GM23338 (cell line): ENCODE measurements around the gene PEX11A. TPM values are rescaled to one million over a fixed set of nuclear protein-coding genes. Genes with fewer than 3 reads are reported as not detected.

Source experiments
- ATAC-seq: fragments of 200-7000 bp; cut with Tn5 transposase; 3 replicates; pipeline ENCODE4 v1.9.1; 2020
- DNase-seq: peaks from one replicate; pipeline ENCODE4 v3.0.0-alpha.2; 2015; ENCODE audit warnings: low spot score
- H2AFZ ChIP-seq: fragments of 200-600 bp; sonication (generic); 2 replicates; pipeline ENCODE4 v1.8.0; 2016; ENCODE audit warnings: antibody characterized with exemption, mild to moderate bottlenecking, moderate library complexity
- H3F3A ChIP-seq: fragments of 200-600 bp; sonication (generic); replicated peaks from 2 replicates; pipeline ENCODE4 v1.8.0; 2017; ENCODE audit warnings: antibody characterized with exemption, mixed run types, low read depth
- H3K27ac ChIP-seq: fragments of 200-600 bp; sonication (generic); 2 replicates; pipeline ENCODE4 v1.6.1; 2016; ENCODE audit warnings: low read depth
- H3K27me3 ChIP-seq: fragments of 200-600 bp; sonication (generic); 2 replicates; pipeline ENCODE4 v1.8.0; 2016; ENCODE audit warnings: mild to moderate bottlenecking, mixed run types, moderate library complexity; ENCODE audit not compliant: insufficient read depth
- H3K36me3 ChIP-seq: fragments of 200-600 bp; sonication (generic); 2 replicates; pipeline ENCODE4 v1.8.0; 2016; ENCODE audit warnings: mild to moderate bottlenecking; ENCODE audit not compliant: insufficient read depth
- H3K4me1 ChIP-seq: fragments of 200-600 bp; sonication (generic); 2 replicates; pipeline ENCODE4 v1.8.0; 2016; ENCODE audit warnings: mild to moderate bottlenecking, moderate library complexity; ENCODE audit not compliant: insufficient read depth
- H3K4me2 ChIP-seq: fragments of 200-600 bp; sonication (generic); 2 replicates; pipeline ENCODE4 v1.7.1; 2017; ENCODE audit warnings: mixed run types
- H3K4me3 ChIP-seq: fragments of 200-600 bp; sonication (generic); 2 replicates; pipeline ENCODE4 v1.6.1; 2016; ENCODE audit warnings: mixed run types
- H3K79me2 ChIP-seq: fragments of 200-600 bp; sonication (generic); replicated peaks from 2 replicates; pipeline ENCODE4 v1.8.0; 2017; ENCODE audit warnings: mild to moderate bottlenecking; ENCODE audit not compliant: insufficient read depth
- H3K9me2 ChIP-seq: fragments of 200-600 bp; sonication (generic); 2 replicates; pipeline ENCODE4 v1.8.0; 2017; ENCODE audit not compliant: insufficient read depth
- H4K20me1 ChIP-seq: fragments of 200-600 bp; sonication (generic); replicated peaks from 2 replicates; pipeline ENCODE4 v1.8.0; 2017; ENCODE audit warnings: mild to moderate bottlenecking; ENCODE audit not compliant: insufficient read depth
- H3K27ac Mint-ChIP-seq: 2 replicates; pipeline ENCODE4 v1.8.0; 2020; ENCODE audit warnings: inconsistent platforms, mild to moderate bottlenecking, moderate library complexity, mixed read lengths
- H3K27me3 Mint-ChIP-seq: 3 replicates; pipeline ENCODE4 v1.8.0; 2022; ENCODE audit warnings: low read depth, mild to moderate bottlenecking, moderate library complexity, mixed read lengths, inconsistent platforms; ENCODE audit not compliant: insufficient read depth, poor library complexity
- H3K36me3 Mint-ChIP-seq: 3 replicates; pipeline ENCODE4 v1.8.0; 2021; ENCODE audit warnings: low read depth, mild to moderate bottlenecking, inconsistent platforms, moderate library complexity, mixed read lengths
- H3K4me1 Mint-ChIP-seq: 3 replicates; pipeline ENCODE4 v1.8.0; 2020; ENCODE audit warnings: mild to moderate bottlenecking, inconsistent platforms, mixed read lengths
- H3K4me3 Mint-ChIP-seq: 3 replicates; pipeline ENCODE4 v1.8.0; 2021; ENCODE audit warnings: moderate library complexity, mild to moderate bottlenecking, inconsistent platforms, mixed read lengths
- H3K9me3 Mint-ChIP-seq: 3 replicates; pipeline ENCODE4 v1.8.0; 2020; ENCODE audit warnings: moderate library complexity, mild to moderate bottlenecking, inconsistent platforms, mixed read lengths
- CREB1 ChIP-seq: fragments of 250-450 bp; sonication (Bioruptor Pico); IDR thresholded peaks from 2 replicates; pipeline ENCODE4 v1.5.0; 2020; ENCODE audit warnings: low read depth, mild to moderate bottlenecking, moderate library complexity
- EZH2 ChIP-seq: fragments of 200-600 bp; sonication (generic); IDR thresholded peaks from one replicate; pipeline ENCODE4 v1.8.0; 2017; ENCODE audit warnings: antibody characterized with exemption, mild to moderate bottlenecking, low read depth; ENCODE audit not compliant: unreplicated experiment
- EZH2phosphoT487 ChIP-seq: fragments of 200-600 bp; sonication (generic); IDR thresholded peaks from one replicate; pipeline ENCODE4 v1.8.1; 2018; ENCODE audit warnings: antibody characterized with exemption; ENCODE audit not compliant: unreplicated experiment
- JUNB ChIP-seq: IDR thresholded peaks from one replicate; pipeline ENCODE4 v1.6.1; 2016; ENCODE audit warnings: antibody characterized with exemption; ENCODE audit not compliant: unreplicated experiment
- NANOG ChIP-seq: IDR thresholded peaks from 2 replicates; pipeline ENCODE4 v1.6.1; 2016; ENCODE audit warnings: antibody characterized with exemption, borderline replicate concordance
- POLR2AphosphoS5 ChIP-seq: IDR thresholded peaks from 2 replicates; pipeline ENCODE4 v1.6.1; 2016; ENCODE audit warnings: antibody characterized with exemption, low read depth
- STAT1 ChIP-seq: IDR thresholded peaks from one replicate; pipeline ENCODE4 v1.6.1; 2016; ENCODE audit warnings: antibody characterized with exemption; ENCODE audit not compliant: unreplicated experiment
- ZNF114 ChIP-seq: fragments of 250-450 bp; sonication (Bioruptor Pico); IDR thresholded peaks from 2 replicates; pipeline ENCODE4 v1.5.0; 2020; ENCODE audit warnings: mild to moderate bottlenecking, moderate library complexity
- ZNF331 ChIP-seq: fragments of 250-450 bp; sonication (Bioruptor Pico); IDR thresholded peaks from 2 replicates; pipeline ENCODE4 v1.5.0; 2020; ENCODE audit warnings: low read depth, mild to moderate bottlenecking, moderate library complexity
- polyA plus RNA-seq: library from polyadenylated mRNA; unstranded; fragments of >200 nt; fragmentation: Nextera tagmentation; extraction: Ambion mirVana; gene quantifications from 2 replicates; pipeline ENCODE4 v1.2.1, GENCODE V29; 2016
- total RNA-seq: library from RNA; depleted of rRNA; stranded (reverse); fragments of >200 nt; shearing (Covaris generic); gene quantifications from 2 replicates; pipeline ENCODE4 v1.2.3, GENCODE V29; 2014
- TF ChIP-seq, protein P1 (sequence below): IDR thresholded peaks from one replicate; pipeline ENCODE4 v1.6.1; 2018; ENCODE audit warnings: antibody characterized with exemption; ENCODE audit not compliant: unreplicated experiment
- TF ChIP-seq, protein P2 (sequence below): fragments of 250-450 bp; sonication (Bioruptor Pico); IDR thresholded peaks from 2 replicates; pipeline ENCODE4 v1.5.0; 2020; ENCODE audit warnings: mild to moderate bottlenecking, moderate library complexity
- TF ChIP-seq, protein P3 (sequence below), 2 experiments: fragments of 200-600 bp in 1 of 2; sonication (generic) in 1 of 2; conservative IDR thresholded peaks; 2 replicates each; pipeline versions ENCODE4 v1.5.1 to v1.6.1; 2016 to 2017; ENCODE audit warnings: antibody characterized with exemption in 2 of 2, low read depth in 2 of 2, mild to moderate bottlenecking in 2 of 2, moderate library complexity in 1 of 2
- TF ChIP-seq, protein P4 (sequence below): IDR thresholded peaks from 2 replicates; pipeline ENCODE4 v1.6.1; 2016; ENCODE audit warnings: antibody characterized with exemption

Gene PEX11A
- total and polyA plus RNA-seq, 2 experiments from 2014 or later: 2.1 to 4.8 TPM

DNA sequence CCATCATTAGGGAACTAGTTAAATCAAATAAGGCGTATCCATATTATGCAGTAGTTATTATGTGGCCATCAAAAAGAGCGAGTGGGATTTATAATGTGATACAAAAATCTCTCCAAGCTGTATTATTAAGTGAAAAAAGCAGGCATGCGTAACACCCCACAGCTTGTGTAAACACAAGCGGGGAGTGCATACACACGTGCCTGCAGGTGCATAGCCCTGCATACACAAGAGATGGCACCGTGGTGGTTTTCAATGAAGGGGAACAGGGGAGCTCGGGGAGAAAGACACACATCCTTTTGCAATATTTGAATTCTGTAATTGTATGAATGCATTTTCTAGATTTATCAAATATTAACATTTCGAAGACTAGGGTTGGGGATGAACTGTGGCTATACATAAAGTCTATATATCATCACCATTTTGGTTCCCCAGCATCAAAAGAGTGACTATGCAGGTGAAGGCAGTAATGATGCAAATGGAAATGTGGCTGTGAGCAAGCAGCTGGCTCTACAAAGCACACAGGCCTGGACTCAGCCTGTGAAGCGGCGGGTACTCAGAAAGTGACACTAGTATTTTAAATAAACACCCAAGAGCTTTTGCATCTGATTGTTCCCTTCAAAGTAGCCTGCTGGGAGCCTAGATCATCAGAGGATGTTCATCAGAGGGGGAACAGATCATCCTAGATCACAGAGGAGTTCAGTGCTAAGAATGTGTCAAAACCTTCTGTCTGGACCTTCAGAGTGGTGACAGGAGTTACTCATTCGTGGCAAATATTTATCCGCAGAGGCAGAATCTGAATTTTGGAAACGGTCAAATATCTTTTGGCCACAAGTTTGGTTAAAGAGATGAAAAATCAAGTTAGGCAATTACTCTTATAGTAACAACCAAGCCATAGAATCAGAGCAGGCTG lies 25.9 kb downstream of the PEX11A start:
- no peaks in the 10 kb centered on the region for H4K20me1 ChIP-seq
- peak overlapping the region; percentile 67 for H3K4me3 Mint-ChIP-seq
- TF ChIP-seq, protein P1, sequence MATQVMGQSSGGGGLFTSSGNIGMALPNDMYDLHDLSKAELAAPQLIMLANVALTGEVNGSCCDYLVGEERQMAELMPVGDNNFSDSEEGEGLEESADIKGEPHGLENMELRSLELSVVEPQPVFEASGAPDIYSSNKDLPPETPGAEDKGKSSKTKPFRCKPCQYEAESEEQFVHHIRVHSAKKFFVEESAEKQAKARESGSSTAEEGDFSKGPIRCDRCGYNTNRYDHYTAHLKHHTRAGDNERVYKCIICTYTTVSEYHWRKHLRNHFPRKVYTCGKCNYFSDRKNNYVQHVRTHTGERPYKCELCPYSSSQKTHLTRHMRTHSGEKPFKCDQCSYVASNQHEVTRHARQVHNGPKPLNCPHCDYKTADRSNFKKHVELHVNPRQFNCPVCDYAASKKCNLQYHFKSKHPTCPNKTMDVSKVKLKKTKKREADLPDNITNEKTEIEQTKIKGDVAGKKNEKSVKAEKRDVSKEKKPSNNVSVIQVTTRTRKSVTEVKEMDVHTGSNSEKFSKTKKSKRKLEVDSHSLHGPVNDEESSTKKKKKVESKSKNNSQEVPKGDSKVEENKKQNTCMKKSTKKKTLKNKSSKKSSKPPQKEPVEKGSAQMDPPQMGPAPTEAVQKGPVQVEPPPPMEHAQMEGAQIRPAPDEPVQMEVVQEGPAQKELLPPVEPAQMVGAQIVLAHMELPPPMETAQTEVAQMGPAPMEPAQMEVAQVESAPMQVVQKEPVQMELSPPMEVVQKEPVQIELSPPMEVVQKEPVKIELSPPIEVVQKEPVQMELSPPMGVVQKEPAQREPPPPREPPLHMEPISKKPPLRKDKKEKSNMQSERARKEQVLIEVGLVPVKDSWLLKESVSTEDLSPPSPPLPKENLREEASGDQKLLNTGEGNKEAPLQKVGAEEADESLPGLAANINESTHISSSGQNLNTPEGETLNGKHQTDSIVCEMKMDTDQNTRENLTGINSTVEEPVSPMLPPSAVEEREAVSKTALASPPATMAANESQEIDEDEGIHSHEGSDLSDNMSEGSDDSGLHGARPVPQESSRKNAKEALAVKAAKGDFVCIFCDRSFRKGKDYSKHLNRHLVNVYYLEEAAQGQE: no peak
- TF ChIP-seq STAT1 (no peak), CREB1 (CRISPR knock-in tag) (no peak), EZH2 (no peak), EZH2phosphoT487 (no peak), JUNB (no peak), POLR2AphosphoS5 (no peak), NANOG (no peak), ZNF114 (CRISPR knock-in tag) (no peak), ZNF331 (no peak)
- TF ChIP-seq, protein P2, sequence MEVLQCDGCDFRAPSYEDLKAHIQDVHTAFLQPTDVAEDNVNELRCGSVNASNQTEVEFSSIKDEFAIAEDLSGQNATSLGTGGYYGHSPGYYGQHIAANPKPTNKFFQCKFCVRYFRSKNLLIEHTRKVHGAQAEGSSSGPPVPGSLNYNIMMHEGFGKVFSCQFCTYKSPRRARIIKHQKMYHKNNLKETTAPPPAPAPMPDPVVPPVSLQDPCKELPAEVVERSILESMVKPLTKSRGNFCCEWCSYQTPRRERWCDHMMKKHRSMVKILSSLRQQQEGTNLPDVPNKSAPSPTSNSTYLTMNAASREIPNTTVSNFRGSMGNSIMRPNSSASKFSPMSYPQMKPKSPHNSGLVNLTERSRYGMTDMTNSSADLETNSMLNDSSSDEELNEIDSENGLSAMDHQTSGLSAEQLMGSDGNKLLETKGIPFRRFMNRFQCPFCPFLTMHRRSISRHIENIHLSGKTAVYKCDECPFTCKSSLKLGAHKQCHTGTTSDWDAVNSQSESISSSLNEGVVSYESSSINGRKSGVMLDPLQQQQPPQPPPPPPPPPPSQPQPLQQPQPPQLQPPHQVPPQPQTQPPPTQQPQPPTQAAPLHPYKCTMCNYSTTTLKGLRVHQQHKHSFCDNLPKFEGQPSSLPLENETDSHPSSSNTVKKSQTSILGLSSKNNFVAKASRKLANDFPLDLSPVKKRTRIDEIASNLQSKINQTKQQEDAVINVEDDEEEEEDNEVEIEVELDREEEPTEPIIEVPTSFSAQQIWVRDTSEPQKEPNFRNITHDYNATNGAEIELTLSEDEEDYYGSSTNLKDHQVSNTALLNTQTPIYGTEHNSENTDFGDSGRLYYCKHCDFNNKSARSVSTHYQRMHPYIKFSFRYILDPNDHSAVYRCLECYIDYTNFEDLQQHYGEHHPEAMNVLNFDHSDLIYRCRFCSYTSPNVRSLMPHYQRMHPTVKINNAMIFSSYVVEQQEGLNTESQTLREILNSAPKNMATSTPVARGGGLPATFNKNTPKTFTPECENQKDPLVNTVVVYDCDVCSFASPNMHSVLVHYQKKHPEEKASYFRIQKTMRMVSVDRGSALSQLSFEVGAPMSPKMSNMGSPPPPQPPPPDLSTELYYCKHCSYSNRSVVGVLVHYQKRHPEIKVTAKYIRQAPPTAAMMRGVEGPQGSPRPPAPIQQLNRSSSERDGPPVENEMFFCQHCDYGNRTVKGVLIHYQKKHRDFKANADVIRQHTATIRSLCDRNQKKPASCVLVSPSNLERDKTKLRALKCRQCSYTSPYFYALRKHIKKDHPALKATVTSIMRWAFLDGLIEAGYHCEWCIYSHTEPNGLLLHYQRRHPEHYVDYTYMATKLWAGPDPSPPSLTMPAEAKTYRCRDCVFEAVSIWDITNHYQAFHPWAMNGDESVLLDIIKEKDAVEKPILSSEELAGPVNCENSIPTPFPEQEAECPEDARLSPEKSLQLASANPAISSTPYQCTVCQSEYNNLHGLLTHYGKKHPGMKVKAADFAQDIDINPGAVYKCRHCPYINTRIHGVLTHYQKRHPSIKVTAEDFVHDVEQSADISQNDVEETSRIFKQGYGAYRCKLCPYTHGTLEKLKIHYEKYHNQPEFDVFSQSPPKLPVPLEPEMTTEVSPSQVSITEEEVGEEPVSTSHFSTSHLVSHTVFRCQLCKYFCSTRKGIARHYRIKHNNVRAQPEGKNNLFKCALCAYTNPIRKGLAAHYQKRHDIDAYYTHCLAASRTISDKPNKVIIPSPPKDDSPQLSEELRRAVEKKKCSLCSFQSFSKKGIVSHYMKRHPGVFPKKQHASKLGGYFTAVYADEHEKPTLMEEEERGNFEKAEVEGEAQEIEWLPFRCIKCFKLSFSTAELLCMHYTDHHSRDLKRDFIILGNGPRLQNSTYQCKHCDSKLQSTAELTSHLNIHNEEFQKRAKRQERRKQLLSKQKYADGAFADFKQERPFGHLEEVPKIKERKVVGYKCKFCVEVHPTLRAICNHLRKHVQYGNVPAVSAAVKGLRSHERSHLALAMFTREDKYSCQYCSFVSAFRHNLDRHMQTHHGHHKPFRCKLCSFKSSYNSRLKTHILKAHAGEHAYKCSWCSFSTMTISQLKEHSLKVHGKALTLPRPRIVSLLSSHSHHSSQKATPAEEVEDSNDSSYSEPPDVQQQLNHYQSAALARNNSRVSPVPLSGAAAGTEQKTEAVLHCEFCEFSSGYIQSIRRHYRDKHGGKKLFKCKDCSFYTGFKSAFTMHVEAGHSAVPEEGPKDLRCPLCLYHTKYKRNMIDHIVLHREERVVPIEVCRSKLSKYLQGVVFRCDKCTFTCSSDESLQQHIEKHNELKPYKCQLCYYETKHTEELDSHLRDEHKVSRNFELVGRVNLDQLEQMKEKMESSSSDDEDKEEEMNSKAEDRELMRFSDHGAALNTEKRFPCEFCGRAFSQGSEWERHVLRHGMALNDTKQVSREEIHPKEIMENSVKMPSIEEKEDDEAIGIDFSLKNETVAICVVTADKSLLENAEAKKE (CRISPR knock-in tag): no peak
- TF ChIP-seq, protein P3, sequence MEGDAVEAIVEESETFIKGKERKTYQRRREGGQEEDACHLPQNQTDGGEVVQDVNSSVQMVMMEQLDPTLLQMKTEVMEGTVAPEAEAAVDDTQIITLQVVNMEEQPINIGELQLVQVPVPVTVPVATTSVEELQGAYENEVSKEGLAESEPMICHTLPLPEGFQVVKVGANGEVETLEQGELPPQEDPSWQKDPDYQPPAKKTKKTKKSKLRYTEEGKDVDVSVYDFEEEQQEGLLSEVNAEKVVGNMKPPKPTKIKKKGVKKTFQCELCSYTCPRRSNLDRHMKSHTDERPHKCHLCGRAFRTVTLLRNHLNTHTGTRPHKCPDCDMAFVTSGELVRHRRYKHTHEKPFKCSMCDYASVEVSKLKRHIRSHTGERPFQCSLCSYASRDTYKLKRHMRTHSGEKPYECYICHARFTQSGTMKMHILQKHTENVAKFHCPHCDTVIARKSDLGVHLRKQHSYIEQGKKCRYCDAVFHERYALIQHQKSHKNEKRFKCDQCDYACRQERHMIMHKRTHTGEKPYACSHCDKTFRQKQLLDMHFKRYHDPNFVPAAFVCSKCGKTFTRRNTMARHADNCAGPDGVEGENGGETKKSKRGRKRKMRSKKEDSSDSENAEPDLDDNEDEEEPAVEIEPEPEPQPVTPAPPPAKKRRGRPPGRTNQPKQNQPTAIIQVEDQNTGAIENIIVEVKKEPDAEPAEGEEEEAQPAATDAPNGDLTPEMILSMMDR (conservative IDR thresholded peaks at IDR 0.05; ENCODE audit: low read depth in 2 of 2): no peak
- TF ChIP-seq, protein P4, sequence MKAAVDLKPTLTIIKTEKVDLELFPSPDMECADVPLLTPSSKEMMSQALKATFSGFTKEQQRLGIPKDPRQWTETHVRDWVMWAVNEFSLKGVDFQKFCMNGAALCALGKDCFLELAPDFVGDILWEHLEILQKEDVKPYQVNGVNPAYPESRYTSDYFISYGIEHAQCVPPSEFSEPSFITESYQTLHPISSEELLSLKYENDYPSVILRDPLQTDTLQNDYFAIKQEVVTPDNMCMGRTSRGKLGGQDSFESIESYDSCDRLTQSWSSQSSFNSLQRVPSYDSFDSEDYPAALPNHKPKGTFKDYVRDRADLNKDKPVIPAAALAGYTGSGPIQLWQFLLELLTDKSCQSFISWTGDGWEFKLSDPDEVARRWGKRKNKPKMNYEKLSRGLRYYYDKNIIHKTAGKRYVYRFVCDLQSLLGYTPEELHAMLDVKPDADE: no peak
- peaks cover 20% of the 10 kb centered on the region for H3K27me3 ChIP-seq
- peaks cover 15% of the 10 kb centered on the region for H3K27me3 Mint-ChIP-seq
- H3K9me3 Mint-ChIP-seq: no peaks in the 10 kb centered on the region; the same call in 2 of the 3 replicates
- peak overlapping the region; percentile 87 for H2AFZ ChIP-seq
- H3K4me1 ChIP-seq: peaks cover 16% of the 10 kb centered on the region
- H3K4me2 ChIP-seq: peak overlapping the region; percentile 90
- peak overlapping the region; percentile 60 for H3K4me3 ChIP-seq
- H3K79me2 ChIP-seq: no peaks in the 10 kb centered on the region
- H3K36me3 ChIP-seq: no peaks in the 10 kb centered on the region
- no peaks in the 10 kb centered on the region for H3F3A ChIP-seq
- ATAC-seq (no peak), DNase-seq (no peak)
- peaks cover 19% of the 10 kb centered on the region for H3K4me1 Mint-ChIP-seq
- H3K36me3 Mint-ChIP-seq: no peaks in the 10 kb centered on the region
- H3K27ac ChIP-seq: no peak overlapping the region
- no peaks in the 10 kb centered on the region for H3K9me2 ChIP-seq
- no peak overlapping the region for H3K27ac Mint-ChIP-seq
